RWPE2 (cell line): ENCODE data around the gene SEMA4C.
"Not testable (repeated sequence)": the region's sequence is repeated elsewhere in the genome, so short reads cannot be mapped to it uniquely, and the experiment has no call there.

ENCODE experiments used
- ATAC-seq: fragments of 200-7000 bp; cut with Tn5 transposase; 3 replicates; pipeline ENCODE4 v1.9.1; 2021; ENCODE audit warnings: low read depth
- DNase-seq: peaks from one replicate; pipeline ENCODE4 v3.0.0-alpha.2; 2020; ENCODE audit warnings: low spot score
- H3K27ac ChIP-seq: fragments of 450-650 bp; 2 replicates; pipeline ENCODE4 v1.5.1; 2017; ENCODE audit warnings: mild to moderate bottlenecking; ENCODE audit not compliant: poor library complexity, severe bottlenecking
- H3K27me3 ChIP-seq: fragments of 250-450 bp; sonication (Bioruptor Pico); 2 replicates; pipeline ENCODE4 v1.5.1; 2021; ENCODE audit warnings: mild to moderate bottlenecking, moderate library complexity; ENCODE audit not compliant: insufficient read depth, poor library complexity, severe bottlenecking
- H3K36me3 ChIP-seq: fragments of 250-450 bp; sonication (Bioruptor Pico); 2 replicates; pipeline ENCODE4 v1.5.1; 2020; ENCODE audit warnings: low read depth, mild to moderate bottlenecking, moderate library complexity
- H3K4me1 ChIP-seq: fragments of 250-450 bp; sonication (Bioruptor Pico); 2 replicates; pipeline ENCODE4 v1.5.1; 2021; ENCODE audit warnings: mild to moderate bottlenecking, moderate library complexity; ENCODE audit not compliant: insufficient read depth, poor library complexity, severe bottlenecking
- H3K4me3 ChIP-seq: fragments of 250-450 bp; sonication (Bioruptor Pico); 2 replicates; pipeline ENCODE4 v1.5.1; 2021; ENCODE audit warnings: mild to moderate bottlenecking, moderate library complexity; ENCODE audit not compliant: severe bottlenecking
- H3K9me3 ChIP-seq: fragments of 250-450 bp; sonication (Bioruptor Pico); 2 replicates; pipeline ENCODE4 v1.5.1; 2021; ENCODE audit warnings: mild to moderate bottlenecking, moderate library complexity; ENCODE audit not compliant: severe bottlenecking
- CTCF ChIP-seq: fragments of 450-650 bp; IDR thresholded peaks from one replicate; pipeline ENCODE4 v1.5.1; 2017; ENCODE audit warnings: mild to moderate bottlenecking, moderate library complexity; ENCODE audit not compliant: poor library complexity, severe bottlenecking

The SEMA4C gene

GRCh38 chr2:96890726-96891385 lies 21.0 kb upstream of the SEMA4C start:
- TF ChIP-seq CTCF: no peak
- Histone ChIP-seq H3K36me3 (no peaks in the 10 kb centered on the region), H3K4me1 (peaks cover 38% of the 10 kb centered on the region), H3K4me3 (no peak overlapping the region), H3K9me3 (no peaks in the 10 kb centered on the region), H3K27ac (no peak overlapping the region), H3K27me3 (no peaks in the 10 kb centered on the region)
- DNase-seq (no peak), ATAC-seq (no peak)

- H3K4me1 ChIP-seq: peaks cover 32% of the 10 kb centered on the region
- no peak overlapping the region for H3K27ac ChIP-seq
- H3K4me3 ChIP-seq: no peak overlapping the region
- DNase-seq (no peak), ATAC-seq (no peak)
- no peaks in the 10 kb centered on the region for H3K36me3 ChIP-seq
- TF ChIP-seq CTCF: no peak
- H3K27me3 ChIP-seq: no peaks in the 10 kb centered on the region
- H3K9me3 ChIP-seq: no peaks in the 10 kb centered on the region
Observed at GRCh38 chr2:96890252-96890651, 20.4 kb upstream of the SEMA4C start.

- DNase-seq, H3K9me3 ChIP-seq, H3K4me3 ChIP-seq, ATAC-seq, H3K27me3 ChIP-seq, H3K27ac ChIP-seq, H3K36me3 ChIP-seq: not testable (repeated sequence)
- H3K4me1 ChIP-seq: peaks cover 32% of the 10 kb centered on the region
Observed at GRCh38 chr2:96889502-96889901, 19.6 kb upstream of the SEMA4C start.

- H3K27ac ChIP-seq: no peak overlapping the region
- H3K9me3 ChIP-seq: no peaks in the 10 kb centered on the region
- peaks cover 40% of the 10 kb centered on the region for H3K4me1 ChIP-seq
- H3K27me3 ChIP-seq: no peaks in the 10 kb centered on the region
- no peak for TF ChIP-seq CTCF
- ATAC-seq: no peak; the same call in 2 of the 3 replicates
- no peaks in the 10 kb centered on the region for H3K36me3 ChIP-seq
- DNase-seq: no peak
- no peak overlapping the region for H3K4me3 ChIP-seq
Observed at GRCh38 chr2:96888072-96889011, 18.5 kb upstream of the SEMA4C start.

GRCh38 chr2:96887493-96888012 lies 17.7 kb upstream of the SEMA4C start:
- Histone ChIP-seq H3K9me3 (no peaks in the 10 kb centered on the region), H3K27me3 (no peaks in the 10 kb centered on the region), H3K27ac (no peak overlapping the region), H3K4me3 (no peak overlapping the region), H3K36me3 (no peaks in the 10 kb centered on the region), H3K4me1 (peaks cover 45% of the 10 kb centered on the region)
- no peak for TF ChIP-seq CTCF
- ATAC-seq (no peak; the same call in 2 of the 3 replicates), DNase-seq (no peak)
